HL-60 (cell line): ENCODE measurements around the gene EPS15.

ENCODE experiments used
- DNase-seq, 2 experiments: peaks; one replicate each; pipeline ENCODE4 v3.0.0-alpha.2; 2010 to 2020; ENCODE audit warnings: low read depth in 1 of 2, low spot score in 1 of 2
- H3K27ac ChIP-seq: fragments of 250-450 bp; sonication (Bioruptor Pico); replicated peaks from 2 replicates; pipeline ENCODE4 v1.5.1; 2020; ENCODE audit warnings: mild to moderate bottlenecking, moderate library complexity
- H3K27me3 ChIP-seq: fragments of 250-450 bp; sonication (Bioruptor Pico); 2 replicates; pipeline ENCODE4 v1.5.1; 2021; ENCODE audit warnings: mild to moderate bottlenecking, moderate library complexity; ENCODE audit not compliant: insufficient read depth, poor library complexity, severe bottlenecking
- H3K4me3 ChIP-seq: replicated peaks from 2 replicates; pipeline ENCODE4 v1.5.1; 2011; ENCODE audit warnings: mild to moderate bottlenecking, control low read depth, low read length; ENCODE audit not compliant: insufficient read depth
- GABPA ChIP-seq: IDR thresholded peaks from 2 replicates; pipeline ENCODE4 v1.6.1; 2012; ENCODE audit warnings: low read depth
- POLR2AphosphoS5 ChIP-seq: IDR thresholded peaks from 2 replicates; pipeline ENCODE4 v1.6.1; 2012; ENCODE audit warnings: low read depth
- SPI1 ChIP-seq: IDR thresholded peaks from 2 replicates; pipeline ENCODE4 v1.6.1; 2012; ENCODE audit warnings: low read depth, mild to moderate bottlenecking, borderline replicate concordance
- TF ChIP-seq, protein P1 (sequence below): IDR thresholded peaks from one replicate; pipeline ENCODE4 v1.5.1; 2011; ENCODE audit warnings: low read length, control low read depth, inconsistent platforms; ENCODE audit not compliant: insufficient read depth
- TF ChIP-seq, protein P2 (sequence below): IDR thresholded peaks from 2 replicates; pipeline ENCODE4 v1.6.1; 2012; ENCODE audit warnings: low read depth; ENCODE audit not compliant: insufficient replicate concordance

EPS15 gene

DNA sequence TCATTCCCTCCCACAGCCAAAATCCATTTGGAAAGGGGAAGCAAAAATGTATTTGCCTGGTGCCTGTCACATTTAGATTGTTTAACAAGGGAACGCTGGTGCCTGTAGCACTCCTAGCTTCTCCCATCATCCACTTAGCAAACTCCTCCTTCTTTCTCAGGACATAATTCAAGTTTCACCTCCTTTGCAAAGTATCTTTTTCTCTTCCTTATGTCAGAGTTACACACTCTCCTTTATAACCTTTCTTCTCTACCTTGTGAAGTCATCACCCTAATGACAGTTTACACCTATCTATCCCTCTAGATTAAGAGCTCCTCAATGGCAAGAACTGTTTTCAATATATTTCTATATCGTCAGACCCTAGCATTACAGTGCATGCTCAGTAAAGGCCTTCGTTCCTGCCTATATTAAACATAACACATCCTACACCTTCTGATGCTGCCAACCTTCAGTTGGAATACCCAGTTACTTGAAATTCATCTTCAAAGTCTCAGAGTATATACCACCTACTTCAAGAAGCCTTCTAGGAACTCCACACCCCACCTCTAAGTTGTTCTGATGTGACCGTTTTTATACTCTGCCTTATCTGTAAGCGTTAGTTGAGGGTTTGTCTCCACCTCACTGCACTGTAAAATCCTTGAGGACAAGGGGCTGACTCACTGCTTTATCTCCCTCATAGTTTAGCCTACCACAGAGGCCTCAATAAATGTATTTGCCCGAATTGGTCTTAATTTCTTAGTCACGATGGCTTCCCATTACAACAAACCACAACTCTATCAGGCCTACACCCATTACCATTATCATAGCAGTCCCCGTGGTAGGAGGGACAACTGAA lies 1.0 kb upstream of the EPS15 start:
- TF ChIP-seq SPI1 = no peak
- TF ChIP-seq, protein P1, sequence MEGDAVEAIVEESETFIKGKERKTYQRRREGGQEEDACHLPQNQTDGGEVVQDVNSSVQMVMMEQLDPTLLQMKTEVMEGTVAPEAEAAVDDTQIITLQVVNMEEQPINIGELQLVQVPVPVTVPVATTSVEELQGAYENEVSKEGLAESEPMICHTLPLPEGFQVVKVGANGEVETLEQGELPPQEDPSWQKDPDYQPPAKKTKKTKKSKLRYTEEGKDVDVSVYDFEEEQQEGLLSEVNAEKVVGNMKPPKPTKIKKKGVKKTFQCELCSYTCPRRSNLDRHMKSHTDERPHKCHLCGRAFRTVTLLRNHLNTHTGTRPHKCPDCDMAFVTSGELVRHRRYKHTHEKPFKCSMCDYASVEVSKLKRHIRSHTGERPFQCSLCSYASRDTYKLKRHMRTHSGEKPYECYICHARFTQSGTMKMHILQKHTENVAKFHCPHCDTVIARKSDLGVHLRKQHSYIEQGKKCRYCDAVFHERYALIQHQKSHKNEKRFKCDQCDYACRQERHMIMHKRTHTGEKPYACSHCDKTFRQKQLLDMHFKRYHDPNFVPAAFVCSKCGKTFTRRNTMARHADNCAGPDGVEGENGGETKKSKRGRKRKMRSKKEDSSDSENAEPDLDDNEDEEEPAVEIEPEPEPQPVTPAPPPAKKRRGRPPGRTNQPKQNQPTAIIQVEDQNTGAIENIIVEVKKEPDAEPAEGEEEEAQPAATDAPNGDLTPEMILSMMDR = no peak
- TF ChIP-seq GABPA = no peak
- no peak for TF ChIP-seq POLR2AphosphoS5
- TF ChIP-seq, protein P2, sequence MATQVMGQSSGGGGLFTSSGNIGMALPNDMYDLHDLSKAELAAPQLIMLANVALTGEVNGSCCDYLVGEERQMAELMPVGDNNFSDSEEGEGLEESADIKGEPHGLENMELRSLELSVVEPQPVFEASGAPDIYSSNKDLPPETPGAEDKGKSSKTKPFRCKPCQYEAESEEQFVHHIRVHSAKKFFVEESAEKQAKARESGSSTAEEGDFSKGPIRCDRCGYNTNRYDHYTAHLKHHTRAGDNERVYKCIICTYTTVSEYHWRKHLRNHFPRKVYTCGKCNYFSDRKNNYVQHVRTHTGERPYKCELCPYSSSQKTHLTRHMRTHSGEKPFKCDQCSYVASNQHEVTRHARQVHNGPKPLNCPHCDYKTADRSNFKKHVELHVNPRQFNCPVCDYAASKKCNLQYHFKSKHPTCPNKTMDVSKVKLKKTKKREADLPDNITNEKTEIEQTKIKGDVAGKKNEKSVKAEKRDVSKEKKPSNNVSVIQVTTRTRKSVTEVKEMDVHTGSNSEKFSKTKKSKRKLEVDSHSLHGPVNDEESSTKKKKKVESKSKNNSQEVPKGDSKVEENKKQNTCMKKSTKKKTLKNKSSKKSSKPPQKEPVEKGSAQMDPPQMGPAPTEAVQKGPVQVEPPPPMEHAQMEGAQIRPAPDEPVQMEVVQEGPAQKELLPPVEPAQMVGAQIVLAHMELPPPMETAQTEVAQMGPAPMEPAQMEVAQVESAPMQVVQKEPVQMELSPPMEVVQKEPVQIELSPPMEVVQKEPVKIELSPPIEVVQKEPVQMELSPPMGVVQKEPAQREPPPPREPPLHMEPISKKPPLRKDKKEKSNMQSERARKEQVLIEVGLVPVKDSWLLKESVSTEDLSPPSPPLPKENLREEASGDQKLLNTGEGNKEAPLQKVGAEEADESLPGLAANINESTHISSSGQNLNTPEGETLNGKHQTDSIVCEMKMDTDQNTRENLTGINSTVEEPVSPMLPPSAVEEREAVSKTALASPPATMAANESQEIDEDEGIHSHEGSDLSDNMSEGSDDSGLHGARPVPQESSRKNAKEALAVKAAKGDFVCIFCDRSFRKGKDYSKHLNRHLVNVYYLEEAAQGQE = no peak
- Histone ChIP-seq H3K4me3 (no peak overlapping the region), H3K27me3 (no peaks in the 10 kb centered on the region), H3K27ac (no peak overlapping the region)
- no peak for DNase-seq

DNA sequence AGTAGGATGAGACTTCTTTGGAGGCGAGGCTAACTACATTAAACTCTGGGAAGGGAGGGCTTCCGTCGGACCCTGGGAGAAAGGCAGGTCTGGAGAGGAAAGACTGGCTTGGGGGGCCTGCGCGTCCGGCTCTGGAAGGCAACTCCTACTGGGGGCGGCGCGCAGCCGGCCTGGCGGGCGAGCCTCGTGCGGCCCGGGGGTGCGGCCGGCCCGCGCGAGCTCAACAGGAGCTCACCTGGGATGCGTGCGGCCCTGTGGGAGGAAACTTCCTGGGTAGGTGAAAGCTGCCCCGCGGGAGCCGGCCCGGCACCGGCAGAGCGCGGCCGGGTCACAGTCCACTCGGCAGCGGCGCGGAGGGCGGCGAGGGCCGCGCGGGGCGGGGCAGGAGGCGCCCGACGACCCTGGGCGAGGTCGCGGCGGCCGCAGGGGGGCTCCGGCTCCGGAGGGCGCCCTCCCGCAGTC lies 449 bp downstream of the EPS15 start:
- peak overlapping the region; percentile 83 for H3K27ac ChIP-seq
- peak in 1 of 2 experiments; percentile 29 for DNase-seq
- TF ChIP-seq, protein P2 = no peak
- TF ChIP-seq, protein P1 = no peak
- TF ChIP-seq SPI1 (no peak), GABPA (no peak), POLR2AphosphoS5 (no peak)

DNA sequence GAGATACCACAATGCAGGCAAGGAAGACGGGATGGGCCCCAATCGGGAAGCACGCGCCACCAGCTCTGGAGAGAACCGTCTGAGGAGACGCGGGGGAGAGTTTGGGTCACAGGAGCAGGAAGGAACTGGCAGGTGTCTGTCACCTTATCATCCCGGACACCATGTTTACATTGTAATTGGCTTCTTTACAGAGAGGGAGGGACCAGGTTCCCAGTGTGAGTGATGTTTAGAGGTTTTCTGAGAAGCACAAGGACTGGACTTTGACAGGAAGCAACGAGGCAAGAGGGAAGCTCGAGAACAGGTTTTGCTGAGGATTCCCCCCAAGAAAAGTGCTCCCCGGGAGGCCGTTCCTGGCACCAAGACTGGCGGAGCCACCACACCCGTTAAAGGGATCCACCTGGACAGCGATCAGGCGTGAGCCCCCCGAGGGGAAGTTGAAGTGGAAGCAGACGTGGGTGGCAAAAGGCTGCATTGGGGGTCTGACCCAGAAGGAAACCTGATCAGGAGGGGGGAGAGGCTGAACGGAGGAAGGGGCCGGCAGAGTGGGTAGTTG lies 957 bp downstream of the EPS15 start:
- Histone ChIP-seq H3K27me3 (no peaks in the 10 kb centered on the region), H3K27ac (peak overlapping the region; percentile 58), H3K4me3 (peak overlapping the region; percentile 70)
- peak; percentile 42 to 55 for DNase-seq
- no peak for TF ChIP-seq POLR2AphosphoS5
- TF ChIP-seq SPI1 = no peak
- TF ChIP-seq, protein P2 = no peak
- TF ChIP-seq GABPA = no peak
- TF ChIP-seq, protein P1 = no peak

More for the DNA sequence above, 449 bp downstream of the EPS15 start:
- H3K27me3 ChIP-seq = no peaks in the 10 kb centered on the region
- peak overlapping the region; percentile 70 for H3K4me3 ChIP-seq
